Measurements from ENCODE around the gene PTPRS.
A peak's percentile ranks its signal among the peaks of the same experiment; 100 is the strongest.
"Not testable (repeated sequence)": the region's sequence is repeated elsewhere in the genome, so short reads cannot be mapped to it uniquely, and the experiment has no call there.

The PTPRS gene

GRCh38 chr19:5331790-5332189, 8.8 kb downstream of the PTPRS start:
- no peak for DNase-seq

GRCh38 chr19:5330307-5330720, 10.3 kb downstream of the PTPRS start:
- no peak for DNase-seq

- DNase-seq = no peak
Measured at GRCh38 chr19:5329141-5329540, 11.5 kb downstream of the PTPRS start.

- not testable (repeated sequence) for DNase-seq
Measured at GRCh38 chr19:5328407-5328806, 12.2 kb downstream of the PTPRS start.

GRCh38 chr19:5326986-5327623, 13.5 kb downstream of the PTPRS start:
- no peak for DNase-seq

GRCh38 chr19:5326545-5326944, 14.1 kb downstream of the PTPRS start:
- DNase-seq = no peak

GRCh38 chr19:5324947-5325346, 15.7 kb downstream of the PTPRS start:
- DNase-seq = no peak

GRCh38 chr19:5323475-5323811, 17.2 kb downstream of the PTPRS start:
- no peak for DNase-seq

GRCh38 chr19:5321851-5322681, 18.5 kb downstream of the PTPRS start:
- peak; percentile 13 for DNase-seq

- DNase-seq = no peak
Measured at GRCh38 chr19:5321066-5321642, 19.5 kb downstream of the PTPRS start.

GRCh38 chr19:5319516-5319915, 21.1 kb downstream of the PTPRS start:
- DNase-seq = no peak

GRCh38 chr19:5318306-5318705, 22.3 kb downstream of the PTPRS start:
- no peak for DNase-seq

- no peak for DNase-seq
Measured at GRCh38 chr19:5317321-5317720, 23.3 kb downstream of the PTPRS start.

- DNase-seq = no peak
Measured at GRCh38 chr19:5316138-5316537, 24.5 kb downstream of the PTPRS start.

- no peak for DNase-seq
Measured at GRCh38 chr19:5314907-5315298, 25.7 kb downstream of the PTPRS start.

GRCh38 chr19:5314012-5314906, 26.4 kb downstream of the PTPRS start:
- DNase-seq = no peak

- no peak for DNase-seq
Measured at GRCh38 chr19:5313307-5313706, 27.3 kb downstream of the PTPRS start.

GRCh38 chr19:5312058-5312457, 28.6 kb downstream of the PTPRS start:
- DNase-seq = no peak

GRCh38 chr19:5309438-5310204, 31.0 kb downstream of the PTPRS start:
- DNase-seq = no peak

GRCh38 chr19:5308451-5309437, 31.9 kb downstream of the PTPRS start:
- no peak for DNase-seq

- no peak for DNase-seq
Measured at GRCh38 chr19:5307655-5308054, 33.0 kb downstream of the PTPRS start.

All from CD4-positive, alpha-beta T cell treated with Interleukin-17A for 4 hours (primary cell).